Keratinocyte (primary cell): ENCODE results near the gene CD109. TPM values are rescaled to one million over a fixed set of nuclear protein-coding genes. Genes with fewer than 3 reads are reported as not detected.

Experiments
- DNase-seq: peaks from one replicate; pipeline ENCODE4 v3.0.0-alpha.2; 2011; ENCODE audit warnings: low read depth, missing footprints, low spot score
- FAIRE-seq: peaks from 2 replicates; lab custom pipeline; 2011; peaks lifted over from hg19 to GRCh38; lab: Jason Lieb, UNC
- H2AFZ ChIP-seq: 2 replicates; pipeline ENCODE4 v1.6.0; 2012; ENCODE audit warnings: low read length, control low read depth, inconsistent platforms; ENCODE audit not compliant: control insufficient read depth
- H3K27ac ChIP-seq: 2 replicates; pipeline ENCODE4 v1.5.1; 2011; ENCODE audit warnings: low read length; ENCODE audit not compliant: control insufficient read depth, insufficient read depth
- H3K27me3 ChIP-seq: 3 replicates; pipeline ENCODE4 v1.6.0; 2011; ENCODE audit warnings: low read length; ENCODE audit not compliant: control insufficient read depth, insufficient read depth; ENCODE audit errors: extremely low read depth
- H3K36me3 ChIP-seq, 2 experiments: 2 replicates in 1 of 2; 3 replicates in 1 of 2; pipeline ENCODE4 v1.5.1; 2011; ENCODE audit warnings: low read length in 2 of 2, mild to moderate bottlenecking in 1 of 2; ENCODE audit not compliant: control insufficient read depth in 2 of 2, insufficient read depth in 2 of 2; ENCODE audit errors: extremely low read depth in 1 of 2
- H3K4me1 ChIP-seq: 3 replicates; pipeline ENCODE4 v1.5.1; 2011; ENCODE audit warnings: low read length; ENCODE audit not compliant: control insufficient read depth, insufficient read depth; ENCODE audit errors: extremely low read depth
- H3K4me2 ChIP-seq: 3 replicates; pipeline ENCODE4 v1.6.0; 2011; ENCODE audit warnings: low read depth, low read length; ENCODE audit not compliant: control insufficient read depth, insufficient read depth; ENCODE audit errors: extremely low read depth
- H3K4me3 ChIP-seq, 3 experiments: fragments of 200-600 bp in 1 of 3; sonication (generic) in 1 of 3; 2 replicates in 2 of 3; 3 replicates in 1 of 3; pipeline ENCODE4 v1.5.1; 2011 to 2016; ENCODE audit warnings: low read length in 3 of 3, mild to moderate bottlenecking in 3 of 3, control low read depth in 2 of 3, inconsistent platforms in 1 of 3, low read depth in 1 of 3, mixed read lengths in 1 of 3, mixed run types in 1 of 3, moderate library complexity in 1 of 3; ENCODE audit not compliant: control insufficient read depth in 2 of 3, insufficient read depth in 2 of 3; ENCODE audit errors: extremely low read depth in 1 of 3
- H3K79me2 ChIP-seq: 2 replicates; pipeline ENCODE4 v1.6.0; 2012; ENCODE audit warnings: low read length; ENCODE audit not compliant: control insufficient read depth, insufficient read depth
- H3K9ac ChIP-seq: 3 replicates; pipeline ENCODE4 v1.6.0; 2011; ENCODE audit warnings: low read length; ENCODE audit not compliant: control insufficient read depth, insufficient read depth; ENCODE audit errors: extremely low read depth
- H3K9me1 ChIP-seq: 3 replicates; pipeline ENCODE4 v1.6.0; 2011; ENCODE audit warnings: low read length; ENCODE audit not compliant: control insufficient read depth, insufficient read depth; ENCODE audit errors: extremely low read depth
- H3K9me3 ChIP-seq: 2 replicates; pipeline ENCODE4 v1.5.1; 2012; ENCODE audit warnings: low read depth, low read length; ENCODE audit not compliant: control insufficient read depth
- H4K20me1 ChIP-seq: 3 replicates; pipeline ENCODE4 v1.6.0; 2011; ENCODE audit warnings: low read length; ENCODE audit not compliant: control insufficient read depth, insufficient read depth; ENCODE audit errors: extremely low read depth
- CTCF ChIP-seq, 3 experiments: IDR thresholded peaks in 1 of 3; conservative IDR thresholded peaks in 1 of 3; optimal IDR thresholded peaks in 1 of 3; 2 replicates in 2 of 3; 3 replicates in 1 of 3; pipeline versions ENCODE3 to v1.5.1; 2011; ENCODE audit warnings: low read length in 3 of 3, mild to moderate bottlenecking in 3 of 3, moderate library complexity in 2 of 3, control low read depth in 1 of 3, inconsistent platforms in 1 of 3; ENCODE audit not compliant: insufficient read depth in 2 of 3; ENCODE audit errors: extremely low read depth in 1 of 3
- EZH2 ChIP-seq: IDR thresholded peaks from one replicate; pipeline ENCODE4 v1.6.1; 2012; ENCODE audit warnings: inconsistent platforms, mild to moderate bottlenecking, low read length, moderate library complexity
- dilution Hi-C: fragments of 300-500 bp; cut with MboI; formaldehyde crosslinking; loops from one replicate; pipeline ENCODE4 v1.7.0; 2020; ENCODE audit warnings: low sequenced_read_pairs; ENCODE audit not compliant: extremely low pct_ligation_motif_present
- polyA plus RNA-seq, 5 experiments: library from polyadenylated mRNA; depleted of rRNA in 3 of 5; stranded (reverse) in 3 of 5; stranded (forward) in 1 of 5; unstranded in 1 of 5; fragments of >200 nt; gene quantifications; 1 replicate in 1 of 5; 2 replicates in 3 of 5; 3 replicates in 1 of 5; pipeline versions ENCODE4 v1.2.1 to v1.2.3, GENCODE V29; 2011 to 2012; ENCODE audit warnings: missing spikeins in 2 of 5, low read depth in 1 of 5, low replicate concordance in 1 of 5

Gene CD109
- polyA plus RNA-seq, 1 donor (not counting 4 experiments of a cell fraction or from before 2014, with no cell fraction given): 58.2 TPM

GRCh38 chr6:73656531-73657145 lies 39.4 kb upstream of the CD109 start:
- Histone ChIP-seq H3K36me3 (no peaks in the 10 kb centered on the region), H4K20me1 (no peaks in the 10 kb centered on the region), H3K9ac (no peak overlapping the region), H3K79me2 (no peaks in the 10 kb centered on the region), H3K4me3 (no peak overlapping the region), H3K9me1 (no peaks in the 10 kb centered on the region), H3K4me1 (peaks cover 14% of the 10 kb centered on the region), H3K4me2 (no peak overlapping the region), H2AFZ (no peak overlapping the region), H3K9me3 (no peaks in the 10 kb centered on the region), H3K27ac (no peak overlapping the region), H3K27me3 (no peaks in the 10 kb centered on the region)
- DNase-seq (no peak), FAIRE-seq (no peak)
- no peak for TF ChIP-seq EZH2
- no peak for TF ChIP-seq CTCF (optimal IDR thresholded peaks at IDR 0.05 in 1 of 3, IDR thresholded peaks at IDR 0.05 in 1 of 3, conservative IDR thresholded peaks at IDR 0.05 in 1 of 3; ENCODE audit: extremely low read depth in 1 of 3, insufficient read depth in 2 of 3, low read length in 3 of 3)
- dilution Hi-C loops: no loop called here

GRCh38 chr6:73657201-73657600 lies 38.8 kb upstream of the CD109 start:
- H3K4me1 ChIP-seq: peaks cover 14% of the 10 kb centered on the region

More at GRCh38 chr6:73657201-73657600, 38.8 kb upstream of the CD109 start:
- TF ChIP-seq EZH2: no peak
- no peak for TF ChIP-seq CTCF (optimal IDR thresholded peaks at IDR 0.05 in 1 of 3, IDR thresholded peaks at IDR 0.05 in 1 of 3, conservative IDR thresholded peaks at IDR 0.05 in 1 of 3; ENCODE audit: extremely low read depth in 1 of 3, insufficient read depth in 2 of 3, low read length in 3 of 3)
- Histone ChIP-seq H3K9ac (no peak overlapping the region), H3K27me3 (no peaks in the 10 kb centered on the region), H3K36me3 (no peaks in the 10 kb centered on the region), H3K9me1 (no peaks in the 10 kb centered on the region), H2AFZ (no peak overlapping the region), H3K4me2 (no peak overlapping the region), H3K27ac (no peak overlapping the region), H3K4me3 (no peak overlapping the region), H3K79me2 (no peaks in the 10 kb centered on the region), H4K20me1 (no peaks in the 10 kb centered on the region), H3K9me3 (no peaks in the 10 kb centered on the region)
- FAIRE-seq: no peak
- dilution Hi-C loops: no loop called here
- no peak for DNase-seq
